ENCODE results near the gene AMBP.

AMBP gene

GRCh38 chr9:114078021-114078780 lies at the start of gene AMBP:
Gene AMBP, minus strand, starts transcription at chr9:114078300. Its CDS starts 91 bp downstream, at chr9:114078209.
- DNase-seq: no peak

- DNase-seq: no peak
Observed at GRCh38 chr9:114126247-114127060, 48.4 kb upstream of the AMBP start.

- DNase-seq: no peak
Observed at GRCh38 chr9:114125476-114126013, 47.4 kb upstream of the AMBP start.

GRCh38 chr9:114124666-114125475 lies 46.8 kb upstream of the AMBP start:
- no peak for DNase-seq

- DNase-seq: no peak
Observed at GRCh38 chr9:114124138-114124537, 46.0 kb upstream of the AMBP start.

- DNase-seq: no peak
Observed at GRCh38 chr9:114123031-114123977, 45.2 kb upstream of the AMBP start.

- DNase-seq: no peak
Observed at GRCh38 chr9:114122136-114123027, 44.3 kb upstream of the AMBP start.

- no peak for DNase-seq
Observed at GRCh38 chr9:114121227-114122135, 43.4 kb upstream of the AMBP start.

GRCh38 chr9:114120192-114121014 lies 42.3 kb upstream of the AMBP start:
- no peak for DNase-seq

GRCh38 chr9:114119242-114120191 lies 41.4 kb upstream of the AMBP start:
- DNase-seq: no peak

GRCh38 chr9:114117996-114118830 lies 40.1 kb upstream of the AMBP start:
- DNase-seq: no peak

GRCh38 chr9:114117614-114117995 lies 39.5 kb upstream of the AMBP start:
- DNase-seq: no peak

GRCh38 chr9:114116126-114116747 lies 38.1 kb upstream of the AMBP start:
- no peak for DNase-seq

- DNase-seq: no peak
Observed at GRCh38 chr9:114115654-114116125, 37.6 kb upstream of the AMBP start.

- DNase-seq: no peak
Observed at GRCh38 chr9:114114364-114114763, 36.3 kb upstream of the AMBP start.
